Measurements from ENCODE around the gene LGI2.
A peak's percentile ranks its signal among the peaks of the same experiment; 100 is the strongest.

Gene LGI2

GRCh38 chr4:24993551-24994080 is 37.1 kb downstream of the LGI2 start:
- DNase-seq: no peak

- DNase-seq: no peak
These were observed 37.8 kb downstream of the LGI2 start for GRCh38 chr4:24992968-24993367.

DNA sequence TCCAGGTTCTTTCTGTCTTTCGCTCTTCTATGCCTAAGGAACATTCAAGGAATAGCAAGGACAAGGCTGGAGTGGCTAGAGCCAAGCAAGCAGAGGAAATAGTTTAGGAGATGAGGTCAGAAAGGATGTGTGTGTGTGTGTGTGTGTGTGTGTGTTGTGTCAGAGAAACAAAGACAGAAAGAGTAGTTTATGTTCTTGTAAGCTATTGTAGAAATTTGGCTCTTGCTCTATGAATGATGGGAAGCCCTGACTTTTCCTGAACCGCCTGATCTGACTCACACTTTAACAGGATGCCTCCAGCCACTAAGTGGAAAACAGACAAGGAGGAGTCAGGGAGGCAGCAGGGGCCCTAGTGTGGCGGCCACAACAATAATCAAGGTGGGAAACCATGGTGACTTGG is 39.7 kb downstream of the LGI2 start:
- DNase-seq: no peak

GRCh38 chr4:24989327-24989726 is 41.4 kb downstream of the LGI2 start:
- DNase-seq: no peak

GRCh38 chr4:24988776-24989175 is 42.0 kb downstream of the LGI2 start:
- DNase-seq: peak; percentile 7 to 56

- no peak for DNase-seq
These were observed 45.9 kb downstream of the LGI2 start for GRCh38 chr4:24984602-24985532.

GRCh38 chr4:24980740-24981139 is 50.0 kb downstream of the LGI2 start:
- DNase-seq: no peak

DNA sequence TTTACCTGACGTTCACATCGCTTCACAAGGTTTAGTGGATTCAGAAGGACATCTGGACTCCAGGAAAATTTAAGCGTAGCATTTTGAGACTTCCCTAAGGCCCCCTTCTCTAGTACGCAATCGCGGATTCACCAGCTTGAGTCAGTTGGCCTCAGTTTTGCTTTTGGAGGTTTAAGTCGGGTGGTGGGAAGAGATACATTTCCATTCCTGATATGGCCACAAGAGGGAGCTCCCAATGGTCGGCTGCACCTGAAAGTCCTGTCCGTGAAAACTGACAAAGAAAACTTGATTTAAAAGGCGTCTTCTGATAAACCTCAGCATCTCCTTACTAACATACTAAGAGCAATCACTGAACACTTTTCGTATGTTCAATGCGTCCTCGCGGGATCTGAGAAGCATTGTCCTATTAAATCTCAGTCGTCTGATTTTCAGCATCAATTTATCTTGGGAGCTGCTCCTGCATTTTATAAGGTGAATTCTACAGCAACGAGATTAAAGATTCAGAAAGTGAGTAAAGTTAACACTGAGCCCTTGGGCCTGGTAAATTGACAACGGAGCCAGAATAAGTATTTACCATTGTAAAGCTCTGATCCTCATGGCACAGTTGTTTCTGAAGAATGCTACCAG is 50.6 kb downstream of the LGI2 start:
- peak; percentile 30 to 59 for DNase-seq

GRCh38 chr4:24979554-24979953 is 51.2 kb downstream of the LGI2 start:
- DNase-seq: no peak

DNA sequence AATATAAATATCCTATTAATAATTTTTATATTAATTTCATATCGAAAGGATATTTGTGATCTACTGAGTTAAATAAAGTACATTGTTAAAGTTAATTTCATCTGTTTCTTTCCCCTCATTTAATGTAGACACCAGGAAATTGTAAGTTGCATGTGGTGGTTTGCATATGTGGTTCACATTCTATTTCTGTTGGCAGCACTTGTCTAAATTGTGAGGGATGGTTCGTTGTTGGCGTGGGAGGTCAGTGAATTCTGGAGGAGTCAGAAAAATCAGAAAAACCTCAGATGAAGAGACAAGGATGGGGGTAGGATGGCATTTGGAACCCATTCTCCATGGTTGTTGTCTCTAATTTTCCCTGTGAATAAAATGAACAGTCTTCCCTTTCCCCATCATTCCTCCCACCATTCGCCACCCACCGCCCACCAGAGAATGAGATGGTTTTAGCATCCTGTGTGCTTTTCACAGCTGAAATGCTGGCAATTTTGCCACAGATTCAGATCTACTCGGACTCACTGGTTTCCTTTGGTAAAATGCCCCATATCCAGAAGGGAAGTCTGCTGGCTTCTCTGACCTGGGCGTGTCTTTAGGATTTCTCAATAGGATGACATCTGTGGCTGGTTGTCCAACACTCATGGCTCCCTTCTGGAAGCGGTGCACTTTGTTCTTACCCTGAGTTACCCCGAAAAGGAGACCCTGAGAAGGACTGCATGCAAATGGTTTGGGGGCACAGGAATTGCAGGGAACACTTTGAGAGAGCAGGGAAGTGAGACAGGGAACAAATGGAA is 52.3 kb downstream of the LGI2 start:
- no peak for DNase-seq

GRCh38 chr4:24975510-24975909 is 55.2 kb downstream of the LGI2 start:
- no peak for DNase-seq

DNA sequence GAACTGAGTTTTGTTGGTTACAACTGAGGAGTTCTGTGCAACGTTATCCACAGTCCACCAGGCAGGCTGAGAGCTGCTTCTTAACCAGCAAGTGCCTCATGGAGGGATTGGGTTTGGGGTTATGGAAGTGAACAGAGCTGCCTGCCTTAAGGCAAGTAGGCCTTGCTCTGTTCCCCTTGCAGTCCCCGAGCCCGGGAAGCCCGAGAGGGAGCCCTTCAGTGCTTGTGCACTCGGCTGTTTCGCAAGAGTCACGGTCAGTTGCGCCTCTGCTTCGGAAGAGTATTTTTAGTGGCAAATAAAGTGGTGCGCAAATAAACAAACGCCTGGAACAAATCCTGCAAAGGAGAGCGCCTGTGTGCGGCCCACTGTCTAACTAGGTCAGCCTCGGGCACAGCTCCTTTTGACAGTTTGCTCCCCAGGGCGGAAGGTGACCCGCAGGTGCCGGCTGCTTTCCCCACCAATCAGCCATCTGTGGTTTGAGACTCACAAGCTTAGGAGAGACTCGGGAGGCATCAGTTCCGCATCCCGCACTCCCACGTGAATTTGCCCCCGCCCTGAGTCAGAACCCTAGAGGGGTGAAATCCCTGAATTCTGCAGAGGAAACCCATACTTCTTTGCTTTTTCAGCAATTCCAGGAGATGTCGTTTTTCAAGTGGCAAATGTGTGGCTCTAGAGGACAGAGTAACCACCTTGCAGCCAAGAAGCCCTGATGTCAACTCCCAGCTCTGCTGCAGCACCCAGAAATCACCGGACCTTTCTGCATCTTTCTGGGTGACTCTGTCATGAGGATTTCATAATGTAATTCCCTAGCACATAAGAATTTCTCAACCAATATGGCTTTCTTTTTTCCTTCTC is 56.8 kb downstream of the LGI2 start:
- peak; percentile 46 to 77 for DNase-seq

DNA sequence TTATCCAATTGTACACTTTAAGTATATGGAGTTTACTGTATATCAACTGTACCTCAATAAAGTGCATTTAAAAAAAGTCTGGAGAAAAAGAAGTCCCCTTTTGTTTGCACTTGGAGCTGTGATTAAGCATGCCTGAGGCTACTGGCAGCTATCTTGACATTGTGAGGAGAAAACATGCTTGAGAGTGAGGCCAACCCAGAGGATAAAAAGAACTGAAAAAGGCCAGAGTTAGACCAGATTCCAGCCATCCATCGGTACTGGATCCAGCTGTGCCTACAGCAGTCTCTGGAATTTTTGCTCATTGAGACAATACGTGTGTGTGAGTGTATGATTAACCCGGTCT is 57.4 kb downstream of the LGI2 start:
- DNase-seq: no peak

DNA sequence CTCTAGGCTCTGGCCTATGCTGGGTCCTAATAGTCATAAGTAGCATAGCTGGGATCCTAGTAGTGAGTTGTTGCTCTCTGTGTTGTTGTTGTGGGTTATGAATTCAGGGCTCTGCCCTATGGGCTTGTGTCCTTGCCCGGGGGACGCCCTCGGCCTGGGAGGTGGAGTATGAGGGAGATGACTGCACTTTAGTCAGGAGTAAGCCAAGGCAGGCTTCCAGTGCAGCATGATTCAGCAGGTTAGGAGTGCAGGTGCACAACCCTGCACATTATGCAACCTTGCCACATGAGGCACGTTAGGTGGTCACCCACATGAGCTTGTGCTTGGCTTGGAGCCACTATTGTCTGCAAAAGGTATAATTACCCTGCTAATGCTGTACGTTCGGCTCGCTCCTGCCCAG is 59.6 kb downstream of the LGI2 start:
- DNase-seq: no peak

- no peak for DNase-seq
These were observed 60.1 kb downstream of the LGI2 start for GRCh38 chr4:24970635-24971034.

- no peak for DNase-seq
These were observed 60.6 kb downstream of the LGI2 start for GRCh38 chr4:24970191-24970590.

DNA sequence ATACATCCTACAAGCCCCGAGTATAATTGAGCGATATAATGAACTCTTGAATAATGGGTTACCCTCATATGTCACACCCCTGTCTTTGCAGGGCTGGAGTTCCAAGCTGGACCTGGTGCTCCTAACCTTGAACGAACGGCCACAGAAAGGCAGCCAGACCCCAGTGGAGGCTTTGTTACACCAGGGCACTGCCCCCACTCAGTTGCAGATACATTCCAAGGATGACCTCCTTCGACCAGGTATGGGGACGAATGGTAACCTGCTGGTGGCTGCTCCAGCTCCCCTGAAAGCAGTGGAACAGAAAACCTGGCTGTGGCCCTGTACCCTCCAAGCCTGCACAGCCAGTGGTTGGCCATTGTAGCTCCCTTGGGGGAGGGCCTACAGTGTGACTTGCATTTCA is 61.3 kb downstream of the LGI2 start:
- no peak for DNase-seq

DNA sequence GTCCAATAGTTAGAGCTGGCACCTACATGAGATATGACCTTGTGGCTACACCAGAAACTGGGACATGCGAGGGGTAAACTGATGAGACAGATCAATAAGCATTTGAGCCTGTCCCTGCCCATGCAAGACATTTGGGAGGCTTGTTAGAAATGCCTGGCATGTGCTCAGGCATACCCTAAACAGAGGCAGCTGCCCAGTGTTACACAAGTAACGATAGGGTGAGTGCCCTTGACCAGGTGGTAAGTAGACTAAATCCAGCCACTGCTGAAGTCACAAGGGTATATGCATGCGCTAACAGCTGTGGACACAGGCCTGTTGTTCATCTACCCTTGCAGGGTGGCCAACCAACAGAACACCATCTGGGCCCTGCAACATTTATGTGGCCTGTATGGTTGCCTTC is 61.8 kb downstream of the LGI2 start:
- no peak for DNase-seq

DNA sequence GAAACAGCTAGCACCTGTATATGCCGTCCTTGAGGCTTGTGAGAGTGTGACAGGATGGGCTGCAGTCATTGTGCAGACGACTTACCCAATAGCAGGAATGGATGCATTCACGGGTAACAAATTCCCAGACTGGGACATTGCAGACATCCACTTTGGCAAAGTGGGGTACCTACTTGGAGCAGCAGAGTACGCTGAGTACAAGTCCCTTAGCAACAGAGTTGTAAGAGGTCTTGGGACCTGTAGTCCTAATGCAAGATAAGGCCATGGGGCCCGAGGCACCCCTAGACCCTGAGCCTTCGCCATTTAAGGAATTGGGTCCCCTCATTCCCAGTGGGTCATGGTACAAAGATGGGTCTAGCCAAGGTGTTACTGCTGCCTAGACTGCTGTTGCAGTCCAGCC is 62.5 kb downstream of the LGI2 start:
- DNase-seq: no peak

DNA sequence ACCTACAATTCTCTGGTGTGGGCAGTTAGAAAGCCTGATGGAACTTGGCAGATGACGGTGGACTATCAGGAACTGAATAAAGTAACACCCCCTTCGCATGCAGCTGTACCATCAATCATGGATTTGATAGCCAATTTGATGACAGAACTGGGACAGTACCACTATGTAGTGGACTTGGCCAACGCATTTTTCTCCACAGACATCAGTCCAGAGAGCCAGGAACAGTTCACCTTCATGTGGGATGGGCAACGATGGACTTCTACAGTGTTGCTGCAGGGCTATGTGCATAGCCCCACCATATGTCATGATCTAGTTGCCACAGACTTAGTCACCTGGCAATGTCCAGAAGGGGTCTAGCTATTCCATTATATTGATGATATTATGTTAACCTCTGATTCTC is 63.4 kb downstream of the LGI2 start:
- DNase-seq: no peak

DNA sequence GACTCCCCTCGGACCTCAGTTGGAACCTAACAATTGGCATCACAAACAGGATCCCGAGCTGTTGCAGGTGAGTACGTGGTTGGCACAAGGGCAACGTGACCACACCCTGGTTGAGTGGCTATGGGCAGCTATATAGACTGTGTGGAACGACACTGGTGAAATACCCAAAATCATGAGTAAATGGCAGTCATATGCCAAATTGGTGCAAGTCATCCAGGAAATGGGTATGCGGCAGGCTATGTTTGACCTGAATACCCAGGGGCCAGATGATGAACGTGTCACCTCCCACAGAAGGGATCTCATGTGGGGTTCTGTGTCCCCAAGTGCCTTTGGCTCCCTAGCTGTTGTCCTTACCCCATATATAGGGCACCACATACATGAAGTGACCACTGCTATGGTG is 64.7 kb downstream of the LGI2 start:
- DNase-seq: no peak

DNA sequence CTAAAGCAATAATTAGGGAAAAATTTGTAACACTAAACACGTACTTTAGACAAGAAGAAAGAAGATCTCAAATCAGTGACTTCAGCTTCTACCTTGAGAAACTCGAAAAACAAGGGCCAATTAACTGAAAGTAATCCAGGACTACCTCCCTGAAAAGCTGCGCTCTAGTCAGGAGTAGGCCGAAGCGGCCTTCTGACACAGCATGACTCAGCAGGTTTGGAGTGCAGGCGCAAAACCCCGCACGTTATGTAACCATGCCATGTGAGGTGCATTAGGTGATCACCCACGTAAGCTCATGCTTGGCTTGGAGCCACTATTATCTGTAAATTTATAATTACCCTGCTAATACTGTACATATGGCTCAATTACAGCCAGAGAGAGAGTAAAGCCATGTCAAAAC is 65.1 kb downstream of the LGI2 start:
- DNase-seq: no peak

DNA sequence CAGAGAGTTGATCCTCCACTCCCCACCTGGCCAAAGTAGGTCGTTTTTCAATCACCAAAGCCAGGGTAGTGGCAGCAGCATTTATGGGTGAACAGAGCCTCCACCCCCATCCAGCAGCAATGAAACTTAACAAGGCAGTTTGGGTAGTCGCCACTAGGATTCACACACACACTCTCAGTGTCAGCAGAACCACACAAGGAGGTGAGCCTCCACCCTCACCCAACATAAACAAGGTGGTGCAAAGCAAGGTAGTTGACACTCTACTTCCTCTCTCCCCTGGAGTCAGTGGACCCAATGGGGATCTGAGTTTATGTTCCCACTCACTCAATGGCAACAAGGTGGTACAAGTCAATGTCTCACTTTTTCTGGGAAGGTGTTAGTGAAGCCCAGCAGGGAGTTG is 67.5 kb downstream of the LGI2 start:
- DNase-seq: no peak

All from NCI-H526 (cell line).